Keratinocyte (primary cell): ENCODE measurements around the gene RNU1-2. TPM values are rescaled to one million over a fixed set of nuclear protein-coding genes. Genes with fewer than 3 reads are reported as not detected.
"Not testable (repeated sequence)": the region's sequence is repeated elsewhere in the genome, so short reads cannot be mapped to it uniquely, and the experiment has no call there.

Experiments used
- DNase-seq: peaks from one replicate; pipeline ENCODE4 v3.0.0-alpha.2; 2011; ENCODE audit warnings: low read depth, missing footprints, low spot score
- FAIRE-seq: peaks from 2 replicates; lab custom pipeline; 2011; peaks lifted over from hg19 to GRCh38; lab: Jason Lieb, UNC
- H2AFZ ChIP-seq: 2 replicates; pipeline ENCODE4 v1.6.0; 2012; ENCODE audit warnings: low read length, control low read depth, inconsistent platforms; ENCODE audit not compliant: control insufficient read depth
- H3K27ac ChIP-seq: 2 replicates; pipeline ENCODE4 v1.5.1; 2011; ENCODE audit warnings: low read length; ENCODE audit not compliant: control insufficient read depth, insufficient read depth
- H3K27me3 ChIP-seq: 3 replicates; pipeline ENCODE4 v1.6.0; 2011; ENCODE audit warnings: low read length; ENCODE audit not compliant: control insufficient read depth, insufficient read depth; ENCODE audit errors: extremely low read depth
- H3K36me3 ChIP-seq, 2 experiments: 2 replicates in 1 of 2; 3 replicates in 1 of 2; pipeline ENCODE4 v1.5.1; 2011; ENCODE audit warnings: low read length in 2 of 2, mild to moderate bottlenecking in 1 of 2; ENCODE audit not compliant: control insufficient read depth in 2 of 2, insufficient read depth in 2 of 2; ENCODE audit errors: extremely low read depth in 1 of 2
- H3K4me1 ChIP-seq: 3 replicates; pipeline ENCODE4 v1.5.1; 2011; ENCODE audit warnings: low read length; ENCODE audit not compliant: control insufficient read depth, insufficient read depth; ENCODE audit errors: extremely low read depth
- H3K4me2 ChIP-seq: 3 replicates; pipeline ENCODE4 v1.6.0; 2011; ENCODE audit warnings: low read depth, low read length; ENCODE audit not compliant: control insufficient read depth, insufficient read depth; ENCODE audit errors: extremely low read depth
- H3K4me3 ChIP-seq, 3 experiments: fragments of 200-600 bp in 1 of 3; sonication (generic) in 1 of 3; 2 replicates in 2 of 3; 3 replicates in 1 of 3; pipeline ENCODE4 v1.5.1; 2011 to 2016; ENCODE audit warnings: low read length in 3 of 3, mild to moderate bottlenecking in 3 of 3, control low read depth in 2 of 3, inconsistent platforms in 1 of 3, low read depth in 1 of 3, mixed read lengths in 1 of 3, mixed run types in 1 of 3, moderate library complexity in 1 of 3; ENCODE audit not compliant: control insufficient read depth in 2 of 3, insufficient read depth in 2 of 3; ENCODE audit errors: extremely low read depth in 1 of 3
- H3K79me2 ChIP-seq: 2 replicates; pipeline ENCODE4 v1.6.0; 2012; ENCODE audit warnings: low read length; ENCODE audit not compliant: control insufficient read depth, insufficient read depth
- H3K9ac ChIP-seq: 3 replicates; pipeline ENCODE4 v1.6.0; 2011; ENCODE audit warnings: low read length; ENCODE audit not compliant: control insufficient read depth, insufficient read depth; ENCODE audit errors: extremely low read depth
- H3K9me1 ChIP-seq: 3 replicates; pipeline ENCODE4 v1.6.0; 2011; ENCODE audit warnings: low read length; ENCODE audit not compliant: control insufficient read depth, insufficient read depth; ENCODE audit errors: extremely low read depth
- H3K9me3 ChIP-seq: 2 replicates; pipeline ENCODE4 v1.5.1; 2012; ENCODE audit warnings: low read depth, low read length; ENCODE audit not compliant: control insufficient read depth
- H4K20me1 ChIP-seq: 3 replicates; pipeline ENCODE4 v1.6.0; 2011; ENCODE audit warnings: low read length; ENCODE audit not compliant: control insufficient read depth, insufficient read depth; ENCODE audit errors: extremely low read depth
- dilution Hi-C: fragments of 300-500 bp; cut with MboI; formaldehyde crosslinking; loops from one replicate; pipeline ENCODE4 v1.7.0; 2020; ENCODE audit warnings: low sequenced_read_pairs; ENCODE audit not compliant: extremely low pct_ligation_motif_present
- polyA plus RNA-seq, 5 experiments: library from polyadenylated mRNA; depleted of rRNA in 3 of 5; stranded (reverse) in 3 of 5; stranded (forward) in 1 of 5; unstranded in 1 of 5; fragments of >200 nt; gene quantifications; 1 replicate in 1 of 5; 2 replicates in 3 of 5; 3 replicates in 1 of 5; pipeline versions ENCODE4 v1.2.1 to v1.2.3, GENCODE V29; 2011 to 2012; ENCODE audit warnings: missing spikeins in 2 of 5, low read depth in 1 of 5, low replicate concordance in 1 of 5

RNU1-2 gene
- polyA plus RNA-seq, 1 donor (not counting 4 experiments of a cell fraction or from before 2014, with no cell fraction given): 67.0 TPM

GRCh38 chr1:16869996-16870395 lies 25.8 kb upstream of the RNU1-2 start:
- H3K9ac ChIP-seq, H3K4me3 ChIP-seq, H3K4me1 ChIP-seq, H3K9me3 ChIP-seq, H3K79me2 ChIP-seq, H3K4me2 ChIP-seq, H3K27ac ChIP-seq, H3K36me3 ChIP-seq, H4K20me1 ChIP-seq, DNase-seq, H2AFZ ChIP-seq, dilution Hi-C loops, H3K9me1 ChIP-seq, FAIRE-seq, H3K27me3 ChIP-seq: not testable (repeated sequence)

GRCh38 chr1:16871171-16871570 lies 24.6 kb upstream of the RNU1-2 start:
- DNase-seq, H3K27ac ChIP-seq, H3K9me3 ChIP-seq, H3K4me3 ChIP-seq, FAIRE-seq, H3K4me1 ChIP-seq, H3K36me3 ChIP-seq, H4K20me1 ChIP-seq, H3K79me2 ChIP-seq, H3K9ac ChIP-seq, H3K9me1 ChIP-seq, dilution Hi-C loops, H2AFZ ChIP-seq, H3K27me3 ChIP-seq, H3K4me2 ChIP-seq: not testable (repeated sequence)

GRCh38 chr1:16872152-16873075 lies 23.4 kb upstream of the RNU1-2 start:
- H3K27me3 ChIP-seq, H3K4me1 ChIP-seq, H3K9me3 ChIP-seq, H3K79me2 ChIP-seq, H2AFZ ChIP-seq, H3K9ac ChIP-seq, H3K9me1 ChIP-seq, H3K36me3 ChIP-seq, H3K27ac ChIP-seq, H4K20me1 ChIP-seq, dilution Hi-C loops: not testable (repeated sequence)
- H3K4me3 ChIP-seq: peak overlapping the region in 2 of 3 experiments; percentile 31 to 32
- FAIRE-seq (peak; percentile 62), DNase-seq (peak; percentile 100)
- H3K4me2 ChIP-seq: peak overlapping the region; percentile 65

DNA sequence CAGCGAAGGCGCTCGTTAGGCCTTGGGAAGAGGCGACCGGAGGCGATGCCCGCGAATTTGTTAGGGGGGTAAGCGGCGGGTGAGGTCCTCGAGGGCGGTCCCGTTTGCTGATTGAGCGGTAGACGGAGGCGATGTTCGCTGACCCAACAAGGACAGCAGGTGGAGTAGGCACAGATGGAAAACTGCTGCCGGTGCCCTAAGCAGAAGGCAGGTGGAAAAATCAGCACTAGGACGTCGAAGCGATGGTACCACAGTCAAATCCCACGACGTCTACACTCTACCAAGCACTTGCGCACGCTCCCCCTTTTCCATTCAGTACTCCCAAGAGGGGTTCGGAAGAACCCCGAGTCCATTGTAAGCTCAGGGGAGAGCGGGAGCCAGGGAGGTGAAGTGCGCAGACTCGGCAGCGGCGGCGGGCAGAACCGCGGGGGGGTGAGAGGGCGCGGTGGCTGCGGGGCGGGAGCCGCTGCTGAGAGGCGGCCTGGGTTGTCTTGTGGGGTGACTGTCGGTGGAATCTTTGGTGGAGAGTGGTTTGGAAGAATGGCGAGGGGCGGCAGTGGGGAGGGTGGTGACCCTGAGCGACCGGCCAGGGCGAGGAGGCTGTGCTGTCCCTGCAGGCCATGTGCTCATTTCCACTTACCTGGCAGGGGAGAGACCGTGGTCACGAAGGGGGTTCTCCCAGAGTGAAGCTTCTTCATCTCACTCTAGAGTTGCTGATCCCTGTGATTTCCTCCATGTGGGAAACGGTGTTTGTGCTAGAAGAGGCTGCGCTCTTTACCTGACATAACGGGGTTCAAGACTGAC lies 22.5 kb upstream of the RNU1-2 start:
- Histone ChIP-seq H2AFZ (peak overlapping the region; percentile 43), H3K4me3 (peak overlapping the region in 2 of 3 experiments; percentile 27 to 28), H3K4me2 (peak overlapping the region; percentile 65)
- DNase-seq, H3K79me2 ChIP-seq, H3K27me3 ChIP-seq, H3K9me3 ChIP-seq, H3K36me3 ChIP-seq, H4K20me1 ChIP-seq, dilution Hi-C loops, FAIRE-seq, H3K9ac ChIP-seq, H3K27ac ChIP-seq, H3K9me1 ChIP-seq, H3K4me1 ChIP-seq: not testable (repeated sequence)
